NCI-H774 (cell line): ENCODE results near the gene PIR.

Source experiments
- DNase-seq: peaks from one replicate; lab custom pipeline; 2025; lab: John Stamatoyannopoulos, UW

PIR gene

GRCh38 chrX:15493118-15493962, at the start of gene PIR:
TSS of gene PIR (minus strand) at chrX:15493333. CDS start at chrX:15491257, 2,076 bp downstream.
- peak; percentile 75 for DNase-seq

DNA sequence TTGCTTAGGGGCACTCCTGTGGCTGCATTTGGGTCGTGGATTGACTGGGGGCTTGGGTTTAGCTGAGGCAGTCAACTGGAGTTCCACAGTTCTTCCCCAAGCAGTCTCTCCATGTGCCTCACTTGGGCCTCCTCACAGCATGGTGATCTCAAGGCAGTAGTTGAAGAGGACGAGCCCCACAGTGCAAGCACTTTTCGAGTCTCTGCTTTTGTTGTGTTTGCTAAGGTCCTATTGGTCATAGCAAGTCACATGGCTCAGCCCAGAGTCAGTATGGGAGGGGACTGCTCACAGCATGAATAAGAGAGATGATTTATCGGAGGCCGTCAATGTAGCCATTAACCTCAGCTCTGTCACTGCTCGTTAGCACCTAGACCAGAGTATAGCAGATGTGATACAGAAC, 37.2 kb upstream of the PIR start:
- no peak for DNase-seq

GRCh38 chrX:15529165-15529564, 36.0 kb upstream of the PIR start:
- no peak for DNase-seq

DNA sequence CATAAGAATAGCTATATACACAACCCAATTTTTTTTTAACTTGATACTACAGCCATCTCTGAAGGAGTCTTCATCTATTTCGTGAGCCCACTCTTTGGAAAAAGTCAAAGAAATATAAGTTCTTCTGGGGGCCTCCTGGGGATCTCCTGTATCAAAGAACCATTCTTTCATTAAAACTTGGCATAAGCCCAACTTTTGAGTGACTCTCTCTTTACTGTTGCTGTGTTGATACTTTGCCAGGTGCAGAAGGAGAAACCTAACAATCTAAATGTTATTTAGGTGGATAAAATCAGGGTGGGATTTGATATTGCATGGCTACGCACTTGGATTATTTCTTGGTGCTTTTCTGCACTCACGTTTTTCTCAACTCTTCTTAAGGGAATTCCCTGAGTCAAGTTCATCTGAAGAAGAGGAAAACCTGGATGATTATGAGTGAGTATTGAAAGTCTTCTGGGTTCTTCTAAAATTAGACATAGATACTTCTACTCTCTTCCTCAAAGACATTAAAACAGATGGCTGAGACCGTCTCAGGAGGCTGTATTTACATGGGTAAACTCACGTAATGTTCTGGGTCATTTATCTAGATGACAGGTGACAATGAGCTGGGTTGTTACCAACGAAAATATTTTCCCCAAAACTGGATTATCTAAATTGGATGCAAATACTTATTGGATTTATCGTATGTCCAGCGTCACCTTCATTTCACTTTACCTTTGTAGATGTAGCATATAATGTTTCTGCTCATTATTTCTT, 32.7 kb upstream of the PIR start:
- no peak for DNase-seq

DNA sequence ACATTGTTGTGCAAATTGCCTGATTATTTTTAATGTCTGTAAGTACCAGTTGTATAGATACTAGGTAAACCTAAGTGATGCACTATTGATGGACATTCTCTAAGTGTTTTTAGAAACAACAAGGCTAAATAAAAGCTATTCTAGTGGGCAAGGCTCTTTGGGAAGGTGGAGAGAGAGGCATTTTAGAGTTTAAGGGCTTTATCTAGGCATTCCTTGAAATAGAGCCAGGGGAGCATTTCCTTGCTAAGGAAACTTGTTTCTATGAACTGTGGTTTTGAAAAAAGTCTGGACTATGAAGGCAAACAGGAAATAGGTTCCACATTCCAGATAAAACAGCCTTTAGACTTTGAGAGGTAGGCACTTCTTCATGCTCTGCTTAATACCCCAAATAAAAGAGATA, 31.3 kb upstream of the PIR start:
- no peak for DNase-seq

GRCh38 chrX:15523088-15523487, 30.0 kb upstream of the PIR start:
- no peak for DNase-seq

- no peak for DNase-seq
These were observed 29.3 kb upstream of the PIR start for GRCh38 chrX:15522464-15522863.

DNA sequence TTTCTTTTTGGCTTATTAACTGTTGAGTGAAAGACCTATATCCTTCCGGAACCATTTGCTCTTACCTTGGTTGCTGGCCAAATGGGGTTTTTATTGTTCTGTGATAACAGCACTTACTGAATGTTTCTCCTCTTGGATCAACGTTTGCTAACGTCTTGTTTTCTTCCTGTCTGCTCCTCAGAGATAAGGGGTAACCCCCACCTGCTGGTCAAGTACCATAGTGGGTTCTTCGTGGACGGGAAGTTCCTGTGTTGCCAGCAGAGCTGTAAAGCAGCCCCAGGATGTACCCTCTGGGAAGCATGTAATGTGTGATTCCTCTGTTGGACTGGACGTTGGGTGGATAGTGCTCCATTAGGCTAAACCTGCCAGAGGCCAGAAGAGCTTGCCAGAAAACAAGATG, 22.8 kb upstream of the PIR start:
- no peak for DNase-seq

GRCh38 chrX:15514279-15514678, 21.1 kb upstream of the PIR start:
- no peak for DNase-seq

DNA sequence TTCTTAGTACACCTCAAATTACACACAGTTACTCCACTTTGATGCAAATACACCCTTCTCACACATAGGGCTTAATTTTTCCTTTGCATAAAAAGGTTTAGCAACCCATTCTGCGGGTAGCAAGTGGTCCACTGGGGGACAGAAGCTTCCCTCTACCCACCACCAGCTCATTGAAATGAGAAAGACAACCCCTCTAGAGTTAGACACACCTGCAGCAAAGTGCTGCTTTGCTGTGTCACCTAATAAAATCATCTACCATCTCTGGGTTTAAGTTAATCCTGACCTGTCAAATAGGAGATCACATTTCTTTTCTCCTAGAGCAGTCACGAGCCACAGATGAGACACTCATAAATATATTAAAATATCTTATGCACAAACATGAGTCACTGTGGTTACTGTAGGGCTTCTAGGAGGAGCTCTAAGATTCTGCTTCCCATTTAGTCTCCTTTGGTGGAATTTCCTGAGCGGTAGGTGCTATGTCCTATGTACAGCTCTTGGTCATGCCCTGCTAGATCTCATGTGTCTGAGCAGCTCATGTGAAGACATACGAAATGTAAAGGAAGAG, 19.4 kb upstream of the PIR start:
- no peak for DNase-seq

GRCh38 chrX:15511563-15511962, 18.4 kb upstream of the PIR start:
- DNase-seq: no peak

DNA sequence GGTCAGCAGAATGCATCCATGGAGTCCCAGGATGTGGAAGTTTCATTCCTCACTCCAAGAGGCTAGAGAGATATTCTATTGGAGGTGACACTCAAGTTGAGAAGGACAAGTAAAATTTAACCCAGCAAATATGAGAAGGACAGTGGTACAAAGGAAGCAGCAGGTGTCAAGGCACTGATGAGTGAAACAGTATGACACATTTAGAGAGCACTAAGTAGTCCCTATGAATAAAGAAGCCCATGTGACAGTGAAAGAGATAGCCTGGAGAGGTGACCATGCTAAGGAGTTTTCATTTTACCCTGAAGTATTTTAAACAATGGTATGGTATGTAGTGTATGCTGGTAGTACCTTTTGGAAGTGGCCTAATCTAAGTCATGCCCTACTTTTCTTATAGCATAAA, 16.7 kb upstream of the PIR start:
- no peak for DNase-seq

DNA sequence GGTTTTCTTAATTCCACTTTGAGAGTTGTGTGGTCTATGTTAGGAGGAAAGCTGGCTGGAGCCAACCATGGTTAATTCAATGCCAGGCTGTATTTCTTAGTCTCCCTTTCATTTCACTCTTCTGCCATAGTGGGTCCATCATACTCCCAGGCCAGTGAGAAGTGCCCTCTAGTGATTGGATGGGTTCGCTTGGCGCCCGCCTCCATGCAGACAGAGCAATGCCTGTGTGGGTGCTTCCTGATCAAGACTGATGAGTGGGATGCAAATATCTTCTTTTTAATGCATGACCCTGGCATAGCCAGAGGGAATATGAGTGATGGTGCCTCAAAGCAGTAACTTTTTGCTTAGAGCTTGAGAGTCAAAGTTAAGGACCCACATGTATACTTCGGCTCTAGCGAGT, 13.9 kb upstream of the PIR start:
- no peak for DNase-seq

DNA sequence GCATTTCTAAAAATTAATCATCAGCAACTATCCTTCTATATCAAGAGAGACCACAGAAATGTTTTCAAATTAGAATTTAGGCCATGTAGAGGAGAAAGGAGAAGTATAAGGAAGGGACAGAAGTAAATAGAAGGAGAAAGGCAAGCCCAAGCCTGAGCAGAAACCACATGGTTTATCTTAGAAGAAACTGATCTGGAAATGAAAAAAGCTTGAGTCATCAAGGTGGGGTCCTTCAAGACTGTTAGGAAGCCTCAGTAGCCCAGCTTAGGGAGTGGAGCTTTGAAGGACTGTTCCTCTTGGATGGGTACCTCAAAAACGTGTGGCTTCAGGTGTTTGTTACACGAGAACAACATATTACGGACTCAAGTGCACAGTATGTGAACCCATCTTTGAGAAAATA, 12.0 kb upstream of the PIR start:
- DNase-seq: no peak

DNA sequence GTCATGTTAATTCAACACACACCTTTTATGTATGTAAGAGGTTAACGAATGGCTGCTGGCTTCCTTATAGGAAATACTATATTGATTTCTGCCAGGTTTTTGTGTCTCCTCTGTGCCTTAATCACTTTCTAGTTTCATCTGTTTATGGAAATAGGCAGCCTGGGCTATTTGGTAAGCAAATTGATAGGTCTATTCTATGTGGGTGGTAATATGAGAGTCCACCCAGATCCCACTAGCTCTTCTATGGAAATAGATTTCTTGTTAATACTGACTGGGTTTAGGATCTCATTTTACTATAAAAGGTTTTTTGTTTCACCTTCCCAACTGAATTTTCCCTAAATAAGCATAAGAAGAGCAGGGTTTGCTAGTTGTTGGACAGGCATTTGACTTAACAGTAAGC, 11.5 kb upstream of the PIR start:
- DNase-seq: no peak

- DNase-seq: no peak
These were observed 8.4 kb upstream of the PIR start for GRCh38 chrX:15501506-15501905.

DNA sequence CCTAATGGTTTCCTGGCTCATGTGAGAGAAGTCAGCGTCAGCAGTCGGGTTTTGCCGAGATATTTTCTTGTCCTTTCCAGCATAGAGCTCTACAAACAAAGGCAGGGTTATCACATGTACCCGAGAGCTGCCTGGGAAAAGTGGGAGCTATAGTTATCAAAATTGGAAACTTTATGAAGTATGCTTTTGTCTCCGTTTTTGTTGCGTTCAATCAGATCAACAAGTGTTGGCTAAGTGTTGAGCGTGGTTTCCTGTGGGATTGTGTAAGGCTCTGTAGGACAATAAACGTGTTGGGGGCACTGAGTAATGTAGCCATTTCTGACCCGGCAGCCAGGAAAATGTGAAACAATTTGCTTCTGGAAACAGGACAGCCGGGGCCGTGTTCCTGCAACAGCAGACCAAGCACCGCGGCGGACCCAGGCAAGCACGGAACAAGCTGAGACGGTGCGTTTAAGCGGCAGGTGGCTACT, 7.4 kb upstream of the PIR start, which contains the start of gene BMX:
TSS of gene BMX (plus strand) at position 311 of the 470 bp plus-strand sequence. CDS start 7,547 bp downstream, outside the sequence.
- DNase-seq: no peak

- no peak for DNase-seq
These were observed 6.8 kb upstream of the PIR start for GRCh38 chrX:15499976-15500375.

- no peak for DNase-seq
These were observed 5.6 kb upstream of the PIR start for GRCh38 chrX:15498741-15499140.

- peak; percentile 0 for DNase-seq
These were observed 4.7 kb upstream of the PIR start for GRCh38 chrX:15497865-15498264.

DNA sequence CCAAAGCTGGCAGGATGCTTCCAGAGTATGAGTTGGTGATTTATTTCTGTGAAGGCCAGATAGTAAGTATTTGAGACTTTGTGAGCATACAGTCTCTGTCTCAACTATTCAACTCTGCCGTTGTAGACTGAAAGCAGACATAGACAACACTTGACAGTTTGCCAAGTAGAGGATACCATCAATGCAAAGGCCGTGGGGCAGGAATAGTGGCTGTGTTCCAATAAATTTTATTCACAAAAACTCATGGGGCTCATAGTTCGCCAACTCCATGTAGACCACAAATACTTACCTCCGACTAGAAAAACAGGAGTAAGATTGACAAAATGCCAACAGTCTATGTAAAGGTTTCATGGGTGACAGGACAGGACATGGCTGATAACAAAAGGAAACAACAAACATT, 3.7 kb upstream of the PIR start:
- no peak for DNase-seq

DNA sequence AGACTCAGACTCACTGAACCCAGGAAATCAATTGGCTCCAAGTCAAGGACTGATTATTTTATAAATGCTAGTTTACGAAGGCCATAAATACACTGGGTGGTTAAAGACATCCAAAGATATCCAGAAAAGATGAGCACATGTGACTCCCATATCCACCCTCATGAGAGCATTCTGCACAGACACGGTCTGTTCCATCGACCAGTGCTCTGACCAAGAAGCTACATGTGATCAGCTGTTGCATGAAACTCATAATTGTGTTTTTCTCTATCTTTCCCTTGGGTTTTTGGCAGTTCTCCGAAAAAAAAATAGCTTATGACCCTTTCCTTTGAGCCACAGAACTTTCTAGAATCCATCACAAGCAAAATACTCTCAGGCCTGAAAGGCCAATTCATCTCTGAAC, 2.7 kb upstream of the PIR start:
- DNase-seq: no peak

GRCh38 chrX:15492469-15492868, 664 bp downstream of the PIR start:
- DNase-seq: no peak
